ENCODE measurements around the gene PHACTR4.

DNA sequence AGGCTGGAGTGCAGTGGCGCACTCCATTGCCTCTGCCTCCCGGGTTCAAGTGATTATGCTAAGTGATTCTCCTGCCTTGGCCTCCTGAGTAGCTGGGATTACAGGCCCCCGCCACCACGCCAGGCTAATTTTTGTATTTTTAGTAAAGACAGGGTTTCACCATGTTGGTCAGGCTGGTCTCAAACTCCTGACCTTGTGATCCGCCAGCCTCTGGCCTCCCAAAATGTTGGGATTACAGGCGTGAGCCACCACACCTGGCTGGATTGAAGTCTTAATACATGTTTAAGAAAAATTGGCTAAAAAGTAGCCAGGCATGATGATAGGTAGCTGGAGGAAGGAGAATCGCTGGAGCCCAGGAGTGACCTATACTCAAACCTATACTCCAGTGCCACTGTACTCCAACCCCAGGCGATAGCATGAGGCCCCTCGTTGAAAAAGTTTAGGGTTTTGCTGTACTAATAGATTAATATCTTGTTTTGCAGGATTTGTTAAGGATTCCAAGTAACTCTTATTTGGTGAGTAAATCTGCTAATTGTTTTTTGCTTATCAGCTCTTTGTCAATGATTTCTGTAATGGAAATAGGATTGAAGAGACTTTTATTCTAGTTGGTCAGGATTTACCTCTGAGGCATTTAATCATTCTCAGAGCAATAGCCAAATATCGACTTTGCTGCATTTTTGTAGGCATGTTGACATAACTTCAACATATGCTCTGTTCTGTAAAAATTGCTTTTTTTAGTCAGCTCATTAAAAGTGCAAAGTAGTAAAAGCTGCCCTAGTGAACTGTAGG lies 138.3 kb downstream of the PHACTR4 start:
- TF ChIP-seq FOXA1 (IDR thresholded peaks at IDR 0.05) (no peak), ARNT (IDR thresholded peaks at IDR 0.05) (no peak), SP1 (IDR thresholded peaks at IDR 0.05) (no peak), BHLHE40 (IDR thresholded peaks at IDR 0.05; ENCODE audit: borderline replicate concordance) (no peak), FOXM1 (IDR thresholded peaks at IDR 0.05; ENCODE audit: borderline replicate concordance) (no peak), FOXK2 (IDR thresholded peaks at IDR 0.05) (no peak), CTBP1 (IDR thresholded peaks at IDR 0.05; ENCODE audit: borderline replicate concordance) (no peak), SUZ12 (IDR thresholded peaks at IDR 0.05) (no peak), ELF4 (IDR thresholded peaks at IDR 0.05) (no peak), LEF1 (IDR thresholded peaks at IDR 0.05; ENCODE audit: borderline replicate concordance) (no peak), L3MBTL2 (conservative IDR thresholded peaks at IDR 0.05) (no peak)
- TF ChIP-seq, protein P1, sequence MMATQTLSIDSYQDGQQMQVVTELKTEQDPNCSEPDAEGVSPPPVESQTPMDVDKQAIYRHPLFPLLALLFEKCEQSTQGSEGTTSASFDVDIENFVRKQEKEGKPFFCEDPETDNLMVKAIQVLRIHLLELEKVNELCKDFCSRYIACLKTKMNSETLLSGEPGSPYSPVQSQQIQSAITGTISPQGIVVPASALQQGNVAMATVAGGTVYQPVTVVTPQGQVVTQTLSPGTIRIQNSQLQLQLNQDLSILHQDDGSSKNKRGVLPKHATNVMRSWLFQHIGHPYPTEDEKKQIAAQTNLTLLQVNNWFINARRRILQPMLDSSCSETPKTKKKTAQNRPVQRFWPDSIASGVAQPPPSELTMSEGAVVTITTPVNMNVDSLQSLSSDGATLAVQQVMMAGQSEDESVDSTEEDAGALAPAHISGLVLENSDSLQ (IDR thresholded peaks at IDR 0.05) = no peak
